ENCODE results near the gene TAPBPL.
"Not testable (repeated sequence)": the region's sequence is repeated elsewhere in the genome, so short reads cannot be mapped to it uniquely, and the experiment has no call there.

TAPBPL gene

DNA sequence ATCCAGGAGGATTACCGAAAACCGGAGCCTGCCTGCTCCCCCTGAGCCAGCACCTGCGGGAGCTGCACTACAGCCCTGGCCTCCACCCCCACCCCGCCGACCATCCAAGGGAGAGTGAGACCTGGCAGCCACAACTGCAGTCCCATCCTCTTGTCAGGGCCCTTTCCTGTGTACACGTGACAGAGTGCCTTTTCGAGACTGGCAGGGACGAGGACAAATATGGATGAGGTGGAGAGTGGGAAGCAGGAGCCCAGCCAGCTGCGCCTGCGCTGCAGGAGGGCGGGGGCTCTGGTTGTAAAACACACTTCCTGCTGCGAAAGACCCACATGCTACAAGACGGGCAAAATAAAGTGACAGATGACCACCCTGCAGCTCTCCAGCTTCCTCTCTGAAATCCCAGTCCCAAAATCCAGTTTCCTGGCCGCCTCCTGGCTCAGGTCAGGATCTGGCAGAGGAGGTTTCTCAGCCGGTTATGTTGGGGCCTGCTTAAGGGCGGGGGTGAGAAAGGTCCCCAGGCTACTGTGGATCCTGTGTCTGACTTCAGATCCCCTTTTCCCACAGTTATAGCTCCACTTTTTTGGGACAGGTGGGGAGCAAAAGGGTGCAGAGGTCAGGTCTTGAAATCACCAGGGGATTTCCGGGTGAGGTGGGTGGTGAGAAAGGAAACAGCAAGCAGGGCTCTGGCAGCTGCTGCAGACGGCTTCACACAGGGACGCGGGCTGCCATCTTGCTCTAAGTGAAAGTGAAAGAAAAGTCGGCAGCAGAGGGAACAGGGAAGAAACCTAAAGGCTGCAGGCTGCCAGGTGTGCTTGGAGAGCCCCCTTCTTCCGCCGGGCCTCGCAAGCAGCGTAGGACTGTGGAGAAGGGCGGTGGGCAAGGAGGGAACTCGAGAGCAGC, at the start of gene TAPBPL:
Gene TAPBPL (plus strand): TSS at position 695 of the 897 bp plus-strand sequence. CDS start 207 bp downstream, outside the sequence.
- DNase-seq, result peak; percentile 85

- no peak for DNase-seq
Observed at GRCh38 chr12:6404390-6404789, 47.5 kb upstream of the TAPBPL start.

GRCh38 chr12:6405963-6406362, 45.9 kb upstream of the TAPBPL start:
- DNase-seq, result no peak

DNA sequence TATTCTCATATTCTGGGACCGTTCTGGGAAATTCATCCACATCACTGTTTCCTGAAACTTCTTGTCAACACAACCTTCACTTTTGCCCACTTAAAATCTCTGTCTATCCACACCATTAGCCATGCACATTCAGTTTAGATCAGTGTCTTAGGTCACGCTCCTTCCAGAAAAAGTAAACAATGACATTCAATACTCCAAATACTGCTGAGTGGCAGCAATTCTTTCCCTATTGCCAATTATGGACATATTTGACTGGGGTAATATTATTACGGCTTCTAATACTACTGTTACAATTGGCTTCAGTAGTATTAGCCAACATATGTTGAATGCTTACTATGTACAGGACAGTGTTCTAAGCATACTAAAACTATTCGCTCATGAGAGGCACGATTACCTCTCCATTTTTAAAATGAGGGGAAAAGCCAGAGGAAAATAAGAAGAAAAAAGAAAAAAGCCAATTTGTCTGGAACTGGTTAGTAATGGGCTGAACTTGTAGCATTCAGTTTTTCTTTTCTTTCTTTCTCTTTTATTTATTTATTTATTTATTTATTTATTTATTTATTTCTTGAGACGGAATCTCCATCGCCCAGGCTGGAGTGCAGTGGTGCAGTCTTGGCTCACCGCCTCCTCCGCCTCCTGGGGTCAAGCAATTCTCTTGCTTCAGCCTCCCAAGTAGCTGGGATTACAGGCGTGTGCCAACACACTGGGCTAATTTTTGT, 44.4 kb upstream of the TAPBPL start:
- no peak for DNase-seq

DNA sequence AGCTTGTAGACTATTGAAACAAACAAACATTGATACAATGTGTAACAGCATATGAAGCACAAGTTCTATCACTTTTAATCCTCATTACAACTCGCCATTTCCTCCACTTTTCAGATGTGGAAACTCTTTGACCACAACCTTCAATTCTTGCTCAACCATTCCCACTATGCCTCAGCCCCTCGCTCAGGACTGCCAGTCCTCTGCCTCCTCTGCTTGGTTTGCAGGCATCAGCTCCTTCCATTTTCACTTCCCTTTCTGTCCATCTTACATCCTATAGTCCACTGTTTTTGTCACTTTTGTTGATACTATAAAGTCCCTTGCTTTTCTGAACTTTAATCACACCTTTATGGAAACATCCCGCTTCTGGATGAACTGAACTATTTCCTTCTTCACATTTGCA, 35.2 kb upstream of the TAPBPL start:
- DNase-seq, result peak; percentile 31

DNA sequence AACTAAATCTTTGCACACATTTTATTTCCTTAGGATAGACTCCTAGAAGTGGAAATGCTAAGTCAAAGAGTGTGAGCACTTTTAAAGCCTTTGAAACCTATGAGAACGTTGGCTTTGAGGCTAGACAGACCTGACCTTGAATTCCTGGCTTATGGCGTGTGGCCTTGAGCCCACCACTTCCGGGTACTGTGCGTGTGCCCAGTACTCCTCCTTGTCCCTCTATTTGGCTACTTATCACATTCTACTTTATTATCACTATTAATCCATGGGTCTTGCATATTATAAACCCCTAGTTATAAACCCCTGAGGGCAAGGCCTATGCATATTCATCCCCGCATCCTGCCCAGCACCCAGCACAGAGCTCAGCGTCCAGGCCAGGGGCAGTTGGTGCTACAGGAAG, 33.0 kb upstream of the TAPBPL start:
- DNase-seq, result no peak

DNA sequence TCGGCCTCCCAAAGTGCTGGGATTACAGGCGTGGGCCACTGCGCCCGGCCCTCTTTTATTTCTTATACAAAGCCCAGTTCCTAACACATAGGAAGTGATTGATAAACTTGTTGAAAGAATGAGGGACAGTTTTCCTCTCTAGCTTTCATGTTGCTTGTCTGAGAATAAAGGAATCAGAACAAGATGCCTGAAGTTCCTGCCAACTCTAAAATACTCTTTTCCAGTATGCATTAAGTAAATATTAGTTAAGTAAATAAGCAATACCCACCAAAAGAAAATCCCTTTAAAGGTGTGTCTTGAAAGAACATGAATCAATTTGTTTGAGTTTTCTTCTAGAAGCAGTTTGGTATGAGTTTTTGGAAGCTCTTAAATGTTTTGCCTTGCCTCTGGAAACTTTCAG, 31.5 kb upstream of the TAPBPL start:
- DNase-seq, result no peak

DNA sequence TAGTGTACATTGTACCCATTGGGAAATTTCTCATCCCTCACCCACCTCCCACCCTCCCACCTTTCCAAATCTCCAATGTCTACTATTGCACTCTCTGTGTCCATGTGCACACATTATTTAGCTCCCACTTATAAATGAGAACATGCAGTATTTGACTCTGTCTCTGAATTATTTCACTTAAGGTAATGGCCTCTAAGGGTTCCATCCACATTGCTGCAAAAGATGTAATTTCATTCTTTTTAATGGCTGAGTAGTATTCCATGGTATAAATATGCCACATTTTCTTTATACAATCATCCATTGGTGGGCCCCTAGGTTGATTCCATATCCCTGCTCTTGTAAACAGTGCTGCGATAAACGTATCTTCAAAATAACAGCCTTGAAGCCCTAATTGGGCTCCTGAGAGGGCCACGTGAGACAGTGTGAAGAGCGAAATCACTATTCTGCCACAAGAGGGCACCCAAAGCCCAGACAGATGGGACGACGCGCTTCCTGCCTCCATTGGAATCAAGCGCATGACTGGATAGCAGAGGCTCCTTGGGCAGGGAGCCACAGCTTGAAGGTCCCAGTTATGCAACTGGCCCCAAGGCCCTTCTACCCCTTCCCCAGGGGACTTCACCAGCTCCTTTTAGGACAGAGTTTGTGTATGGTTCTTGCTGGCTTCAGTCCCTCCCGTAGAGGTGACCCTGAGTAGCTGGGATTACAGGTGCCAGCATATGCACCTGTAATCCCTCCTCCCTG, 28.4 kb upstream of the TAPBPL start:
- DNase-seq, result peak; percentile 81

DNA sequence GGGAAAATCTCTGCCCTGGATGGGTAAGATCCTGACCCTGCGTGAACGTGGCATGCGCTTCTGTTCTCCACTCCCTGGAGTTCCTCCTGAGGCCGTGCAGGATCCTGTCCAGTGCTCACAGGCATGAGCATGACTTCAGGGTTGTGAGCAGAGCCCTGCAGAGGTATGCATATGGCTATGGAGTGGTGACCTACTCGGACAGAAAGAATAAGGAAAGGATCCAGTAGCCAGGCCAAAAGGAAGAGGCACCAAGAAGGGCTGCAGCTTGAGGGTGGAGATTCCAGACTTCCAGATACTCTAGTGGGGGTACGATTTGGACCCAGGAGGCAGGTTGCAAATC, 27.9 kb upstream of the TAPBPL start:
- no peak for DNase-seq

GRCh38 chr12:6424866-6425265, 27.0 kb upstream of the TAPBPL start:
- DNase-seq, result no peak

GRCh38 chr12:6425590-6426531, 26.0 kb upstream of the TAPBPL start:
- DNase-seq, result peak; percentile 52

DNA sequence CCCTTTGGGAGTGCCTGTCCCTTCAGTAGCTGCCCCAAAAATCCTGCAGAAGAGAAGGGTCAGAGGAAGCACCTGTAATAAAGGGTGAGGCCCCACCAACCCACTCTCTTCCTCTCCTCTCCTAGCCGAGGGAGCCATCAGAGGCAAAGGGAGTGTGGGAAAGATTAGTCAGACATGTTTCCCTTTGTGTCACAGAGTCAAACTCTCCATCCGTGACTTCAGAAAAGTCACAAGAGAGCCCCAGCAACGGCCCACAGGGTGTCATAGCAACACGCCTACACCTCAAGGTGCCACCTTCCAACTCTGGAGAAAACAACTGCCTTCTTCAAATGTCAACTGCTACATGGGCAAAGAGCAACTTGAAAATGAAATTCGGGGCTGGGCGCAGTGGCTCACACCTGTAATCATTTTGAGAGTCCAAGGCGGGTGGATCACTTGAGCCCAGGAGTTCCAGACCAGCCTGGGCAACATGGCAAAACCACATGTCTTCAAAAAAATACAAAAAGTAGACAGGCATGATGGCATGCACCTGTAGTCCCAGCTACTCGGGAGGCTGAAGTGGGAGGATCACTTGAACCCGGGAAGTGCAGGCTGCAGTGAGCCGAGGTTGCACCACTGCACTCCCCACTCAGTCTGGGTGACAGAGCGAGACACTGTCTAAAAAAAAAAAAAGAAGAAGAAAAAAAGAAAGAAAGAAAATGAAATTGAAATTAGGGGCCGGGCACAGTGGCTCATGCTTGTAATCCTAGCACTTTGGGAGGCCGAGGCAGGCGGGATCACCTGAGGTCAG, 24.8 kb upstream of the TAPBPL start:
- peak; percentile 80 for DNase-seq

DNA sequence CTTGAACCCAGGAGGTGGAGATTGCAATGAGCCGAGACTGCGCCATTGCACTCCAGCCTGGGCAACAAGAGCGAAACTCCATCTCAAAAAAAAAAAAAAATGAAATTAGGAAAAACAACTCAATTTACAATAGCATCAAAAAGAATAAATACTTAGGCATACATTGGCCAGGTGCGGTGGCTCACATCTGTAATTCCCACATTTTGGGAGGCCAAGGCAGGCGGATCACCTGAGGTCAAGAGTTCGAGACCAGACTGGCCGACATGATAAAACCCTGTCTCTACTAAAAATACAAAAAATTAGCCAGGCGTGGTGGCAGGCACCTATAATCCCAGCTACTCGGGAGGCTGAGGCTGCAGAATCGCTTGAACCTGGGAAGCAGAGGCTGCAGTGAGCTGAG, 24.0 kb upstream of the TAPBPL start:
- not testable (repeated sequence) for DNase-seq

- DNase-seq, result no peak
Observed at GRCh38 chr12:6428326-6428725, 23.5 kb upstream of the TAPBPL start.

- no peak for DNase-seq
Observed at GRCh38 chr12:6430124-6430989, 21.5 kb upstream of the TAPBPL start.

DNA sequence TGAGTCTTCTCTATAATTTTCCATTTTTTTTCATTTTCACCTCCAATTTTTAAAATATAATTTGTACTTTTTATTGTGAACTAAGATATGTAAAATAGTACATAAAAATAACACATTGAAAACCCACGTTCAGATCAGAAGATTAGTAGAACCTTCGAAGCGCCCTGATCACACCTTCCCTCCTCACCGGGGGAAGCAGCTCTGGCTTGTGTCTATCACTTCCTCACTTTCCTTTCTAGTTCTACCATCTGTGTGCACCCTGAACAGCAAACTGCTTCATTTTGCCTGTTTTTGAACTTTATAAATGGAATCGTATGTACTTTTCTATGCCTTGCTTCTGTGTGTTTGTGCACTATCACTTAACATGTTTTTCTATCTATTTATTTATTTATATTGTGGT, 18.9 kb upstream of the TAPBPL start:
- DNase-seq, result no peak

DNA sequence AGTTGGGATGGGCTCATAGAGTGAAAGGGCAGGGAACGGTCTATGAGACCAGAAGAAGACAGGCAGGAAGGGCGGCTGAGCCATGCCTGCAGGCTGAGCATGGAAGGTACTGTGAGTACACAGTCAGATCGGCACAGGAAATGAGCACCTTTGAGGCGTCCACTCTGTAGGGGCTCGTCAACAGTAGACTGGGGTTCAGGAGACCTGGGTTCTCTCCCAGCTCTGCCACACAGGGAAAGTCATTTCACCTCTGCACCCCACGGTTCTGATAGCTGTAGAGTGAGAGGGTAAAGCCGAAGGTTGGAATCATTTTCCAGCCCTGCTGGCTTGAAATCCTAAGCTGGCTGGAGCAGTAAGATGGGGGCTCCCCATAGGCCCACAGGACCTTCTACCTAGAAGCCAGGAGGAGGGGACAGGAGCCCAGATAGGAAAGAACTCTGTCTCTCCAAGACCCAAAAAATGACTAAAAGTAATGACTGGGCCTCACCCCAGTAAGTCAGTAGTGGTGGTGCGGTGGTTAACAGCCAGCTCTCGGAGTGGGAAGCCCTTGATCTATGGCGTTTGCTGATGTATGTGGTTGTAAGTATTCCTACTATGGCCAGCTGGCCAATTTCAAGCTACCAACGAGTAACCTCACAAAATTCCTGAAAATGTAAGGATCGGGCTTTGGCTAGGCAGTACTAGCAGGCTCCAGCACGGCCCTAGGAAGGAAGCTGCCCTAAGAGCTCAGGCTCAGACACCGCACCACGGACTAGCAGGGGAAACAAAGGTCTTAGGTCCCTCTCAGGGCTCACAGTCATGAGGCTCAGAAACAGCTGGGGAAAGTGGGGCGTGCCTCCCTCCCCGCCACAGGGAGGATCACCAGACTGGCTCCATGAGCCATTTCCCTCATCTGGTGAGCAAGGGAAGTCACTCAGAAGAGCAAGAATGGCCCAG, 17.4 kb upstream of the TAPBPL start:
- no peak for DNase-seq

- DNase-seq, result no peak
Observed at GRCh38 chr12:6435961-6436715, 15.7 kb upstream of the TAPBPL start.

DNA sequence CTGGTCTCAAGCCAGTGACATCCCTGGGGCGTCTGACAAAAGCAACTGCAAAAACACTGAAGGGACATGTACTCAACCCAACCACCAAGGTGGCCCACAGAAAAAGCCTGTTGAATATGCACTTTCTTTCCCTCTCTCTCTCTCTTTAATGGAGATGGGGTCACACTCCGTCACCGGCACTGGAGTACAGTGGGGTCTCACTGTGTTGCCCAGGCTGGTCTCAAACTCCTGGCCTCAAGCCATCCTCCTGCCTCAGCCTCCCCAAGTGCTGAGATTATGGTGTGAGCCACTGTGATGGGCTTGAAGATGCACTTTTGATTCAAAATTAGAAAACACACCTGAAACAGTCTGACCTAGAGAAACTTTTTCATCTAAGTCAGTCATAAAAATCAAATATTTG, 14.3 kb upstream of the TAPBPL start:
- no peak for DNase-seq
